NAMALWA (cell line): ENCODE data around the gene G6PC3.
"Not testable (repeated sequence)": the region's sequence is repeated elsewhere in the genome, so short reads cannot be mapped to it uniquely, and the experiment has no call there.

Source experiments
- DNase-seq: peaks from one replicate; pipeline ENCODE4 v3.0.0-alpha.2; 2015; ENCODE audit warnings: low spot score

The G6PC3 gene

DNA sequence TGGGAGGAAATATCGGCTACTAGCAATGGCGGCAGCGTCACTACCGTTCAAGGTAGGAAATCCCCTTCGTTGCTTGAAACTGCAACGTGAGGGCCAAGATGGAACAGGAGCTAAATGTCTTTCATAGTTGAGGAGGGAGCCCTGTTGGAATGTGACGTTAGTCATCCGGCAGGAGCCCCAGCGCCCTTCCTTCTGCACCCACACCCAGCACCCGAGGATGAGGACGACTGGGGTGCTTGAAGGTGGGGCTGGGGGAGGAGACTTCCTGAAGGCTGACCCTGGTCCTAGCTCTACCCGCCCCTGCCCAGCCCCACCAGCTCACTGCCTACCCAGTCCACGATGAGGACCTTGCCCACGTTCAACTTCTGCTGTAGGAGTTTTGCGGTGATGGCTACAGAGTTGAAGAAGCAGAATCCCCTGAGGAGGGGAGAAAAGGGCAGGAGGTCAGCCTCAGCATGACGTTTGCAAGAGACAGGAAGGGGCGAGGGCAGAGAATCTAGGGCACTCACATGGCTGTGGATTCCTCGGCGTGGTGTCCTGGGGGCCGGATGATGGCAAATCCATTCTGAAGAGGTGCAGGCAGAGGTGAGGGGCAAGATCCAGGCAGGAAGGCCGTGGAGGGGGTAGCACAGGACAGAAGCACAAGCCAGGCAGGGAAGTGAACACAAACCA, 11.9 kb downstream of the G6PC3 start:
- no peak for DNase-seq

DNA sequence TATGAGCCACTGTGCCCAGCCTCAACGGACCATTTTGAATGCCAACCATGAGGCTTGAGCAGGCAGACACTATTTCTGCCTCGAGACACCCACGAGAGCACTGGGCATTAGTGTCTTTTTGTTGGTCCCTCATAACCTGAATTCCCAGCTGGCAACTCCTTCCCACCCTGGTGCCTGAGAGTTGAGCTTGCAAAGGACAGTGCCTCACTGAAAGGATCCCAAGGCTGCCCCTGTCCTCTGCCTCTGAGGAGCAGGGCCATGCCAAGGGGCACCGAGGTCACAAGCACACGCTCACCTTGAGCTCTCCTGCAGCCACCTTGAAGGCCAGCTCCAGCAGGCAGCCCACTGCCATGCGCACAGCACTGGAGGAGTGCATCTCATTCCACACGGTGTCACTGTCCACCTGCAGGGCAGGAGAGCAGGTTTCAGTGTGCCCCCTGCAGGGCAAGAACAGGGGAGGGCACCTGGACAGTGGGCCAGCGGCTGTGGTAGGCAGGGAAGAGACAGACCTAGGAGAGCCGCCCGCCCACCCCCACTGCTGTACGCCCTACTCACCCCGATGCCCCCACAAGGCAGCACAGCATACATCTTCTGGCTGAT, 12.8 kb downstream of the G6PC3 start:
- DNase-seq = no peak

DNA sequence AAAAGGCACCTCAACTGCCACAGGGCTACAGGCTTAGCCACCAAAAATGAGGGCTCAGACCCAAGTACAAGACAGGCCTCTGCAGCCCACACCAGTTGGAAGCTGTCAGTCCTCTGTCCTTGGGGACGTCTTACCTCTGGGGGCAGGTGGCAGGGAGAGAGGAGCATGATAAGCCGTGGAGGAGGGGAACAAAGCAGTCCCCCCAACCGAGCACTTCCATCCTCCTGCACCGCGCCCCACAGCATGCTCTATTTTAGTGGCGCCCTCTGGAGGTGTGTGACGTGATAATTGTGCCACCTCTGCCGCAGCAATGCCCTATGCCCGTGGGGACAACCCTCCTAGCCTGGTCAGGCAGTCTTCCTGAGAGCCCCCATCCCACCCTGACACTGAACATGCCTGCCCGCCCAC, 13.6 kb downstream of the G6PC3 start:
- peak; percentile 37 for DNase-seq

DNA sequence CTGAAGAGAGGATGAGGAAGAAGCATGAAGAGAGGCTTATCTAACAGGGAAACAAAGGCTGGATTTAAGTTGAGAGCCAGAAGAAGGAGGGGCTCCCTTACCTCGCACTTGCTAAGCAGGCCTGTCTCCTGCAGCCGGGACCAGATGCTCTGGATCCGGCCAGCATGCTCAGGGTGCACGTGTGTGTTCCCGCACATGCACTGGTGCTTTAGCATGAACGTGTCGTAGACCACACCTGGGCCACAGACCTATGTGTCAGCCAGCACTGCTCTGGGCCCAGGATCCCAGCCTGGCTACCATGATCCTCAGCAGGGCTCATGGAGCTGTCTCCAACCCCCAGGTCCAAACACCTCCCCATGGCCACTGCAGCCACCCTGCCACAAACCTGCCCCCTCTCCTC, 14.4 kb downstream of the G6PC3 start:
- no peak for DNase-seq

DNA sequence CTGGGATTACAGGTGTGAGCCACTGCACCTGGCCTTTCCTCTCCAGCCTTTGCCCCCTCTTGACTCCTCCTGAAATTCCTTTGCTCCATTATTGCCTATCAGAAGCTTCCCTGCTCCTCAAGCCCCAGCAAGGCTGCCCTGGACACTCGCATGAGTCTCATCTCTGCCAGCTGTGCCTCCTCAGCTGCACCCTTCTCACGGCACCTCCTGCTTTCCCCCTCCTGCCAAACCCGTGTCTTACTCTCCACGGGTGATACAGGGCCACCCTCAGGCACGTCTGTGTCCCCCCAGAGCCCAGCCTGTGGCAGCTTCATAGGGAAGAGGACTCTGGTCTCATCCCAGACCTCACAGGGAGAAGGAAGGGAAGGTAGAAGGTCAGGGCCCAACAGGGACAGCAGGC, 15.4 kb downstream of the G6PC3 start:
- DNase-seq = no peak

DNA sequence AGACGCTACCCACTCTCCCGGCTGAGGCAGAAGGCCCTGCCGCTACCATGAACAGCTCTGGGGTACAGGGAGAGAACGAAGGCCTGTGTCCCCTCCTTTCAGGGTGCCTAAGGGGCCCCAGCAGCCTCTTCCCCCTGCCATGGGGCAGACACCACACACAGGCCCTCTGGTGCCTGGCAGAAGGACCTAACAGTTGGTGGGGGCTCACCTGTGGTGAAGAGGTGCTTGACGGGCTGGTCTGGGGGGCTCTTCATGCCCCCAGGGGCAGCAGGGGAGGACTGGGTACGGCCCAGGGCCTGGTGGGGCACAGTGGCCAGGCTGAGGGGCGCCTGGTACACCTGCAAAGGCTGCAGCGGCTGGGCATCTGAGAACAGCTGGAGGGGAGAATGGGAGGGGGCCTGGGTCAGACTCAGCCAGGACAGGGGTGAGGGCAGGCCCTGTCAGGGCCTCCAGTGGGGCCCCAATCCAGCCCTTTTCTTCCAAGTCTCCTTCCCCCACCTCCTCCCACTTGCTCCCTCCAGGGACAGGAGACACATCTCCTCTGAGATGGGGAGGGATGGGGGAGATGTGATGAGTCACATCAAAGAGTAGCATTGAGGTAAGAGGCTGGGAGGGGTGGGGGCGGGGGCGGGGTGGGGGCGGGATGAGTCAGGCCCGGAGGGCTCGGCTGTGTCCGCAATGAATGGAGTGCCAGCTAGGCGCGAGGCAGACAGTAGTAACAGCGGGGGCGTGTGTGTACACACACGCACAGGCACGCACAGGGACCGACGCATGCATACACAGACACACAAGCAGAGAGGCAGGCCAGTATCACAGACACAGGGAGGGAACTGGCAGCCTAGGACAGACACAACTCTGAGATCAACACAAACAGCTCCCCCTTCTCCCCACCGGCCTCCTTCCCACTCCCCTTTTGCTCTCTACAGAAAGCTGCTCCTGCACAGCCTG, 16.1 kb downstream of the G6PC3 start:
- DNase-seq = no peak

DNA sequence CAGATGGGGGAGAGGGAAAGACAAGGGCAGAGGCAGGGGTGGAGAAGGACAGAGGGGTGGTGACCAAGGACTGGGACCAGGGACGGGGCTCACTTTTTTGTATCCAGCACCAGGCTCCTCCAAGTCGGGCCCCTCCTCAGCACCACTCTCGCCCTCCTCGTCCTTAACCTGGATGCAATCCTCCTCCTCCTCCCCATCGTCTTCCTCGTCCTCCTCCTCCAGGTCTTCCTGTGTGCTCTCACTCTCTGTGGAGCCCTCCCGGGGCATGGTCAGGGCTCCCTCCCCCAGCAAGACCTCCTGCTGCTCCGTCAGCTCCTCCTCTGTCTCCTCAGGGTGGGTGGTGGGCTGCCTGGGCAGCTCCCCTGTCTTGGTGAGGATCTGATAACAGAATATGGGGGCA, 16.8 kb downstream of the G6PC3 start:
- DNase-seq = no peak

DNA sequence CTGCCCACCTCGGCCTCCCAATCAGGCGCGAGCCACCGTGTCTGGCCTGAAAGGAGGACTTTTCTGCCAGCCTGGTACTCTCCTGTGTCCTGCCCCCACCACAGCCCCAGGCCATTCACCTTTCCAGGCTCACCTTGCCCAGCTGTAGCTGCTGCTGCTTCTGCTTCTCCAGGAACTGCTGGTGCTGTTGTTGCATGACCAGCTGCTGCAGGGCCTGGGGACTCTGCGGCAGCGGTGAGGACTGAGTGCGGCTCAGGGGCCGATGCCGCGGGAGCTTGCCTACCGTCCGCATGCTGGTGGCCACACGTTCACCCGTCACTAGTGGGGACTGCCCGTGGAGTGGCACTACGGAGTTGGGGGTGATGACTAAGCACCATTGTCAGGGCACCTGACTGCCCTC, 17.7 kb downstream of the G6PC3 start:
- DNase-seq = no peak

DNA sequence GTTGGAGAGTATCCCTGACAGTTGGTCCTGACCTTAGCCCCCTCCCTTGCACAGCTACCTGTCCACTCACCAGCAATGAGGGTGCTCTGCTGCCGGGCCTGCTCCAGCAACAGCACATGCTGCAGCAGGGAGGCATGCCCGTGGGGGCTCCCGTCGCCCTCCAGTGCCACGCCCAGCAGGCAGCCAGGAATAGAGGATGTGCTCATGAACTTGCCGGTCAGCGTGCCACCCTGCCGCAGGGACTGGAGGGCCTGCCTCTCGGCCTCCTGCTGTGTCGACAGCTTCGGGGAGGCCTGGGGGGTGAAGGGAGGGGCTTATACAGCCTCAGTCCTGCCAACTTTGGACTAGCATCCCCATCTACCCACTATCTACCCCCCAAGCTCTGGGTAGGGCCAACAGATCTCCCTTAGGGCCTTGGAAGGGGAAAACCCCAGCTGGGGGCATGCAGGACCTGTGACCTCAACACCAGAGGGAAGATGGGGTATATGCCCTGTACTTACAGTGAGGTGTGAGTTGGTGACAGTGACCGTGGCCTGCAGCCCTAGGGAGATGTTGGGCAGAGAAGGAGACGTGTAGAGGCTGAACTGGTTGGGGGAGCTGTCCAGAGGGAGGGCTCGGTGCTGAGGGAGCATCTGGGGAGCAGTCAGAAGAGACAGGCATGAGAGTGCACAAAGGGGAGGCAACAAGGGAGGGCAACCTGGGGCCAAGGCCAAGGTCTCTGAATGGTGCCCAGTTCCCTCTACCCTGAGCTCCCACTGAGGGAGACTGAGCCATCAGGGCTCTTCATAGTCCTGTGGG, 20.9 kb downstream of the G6PC3 start:
- no peak for DNase-seq

DNA sequence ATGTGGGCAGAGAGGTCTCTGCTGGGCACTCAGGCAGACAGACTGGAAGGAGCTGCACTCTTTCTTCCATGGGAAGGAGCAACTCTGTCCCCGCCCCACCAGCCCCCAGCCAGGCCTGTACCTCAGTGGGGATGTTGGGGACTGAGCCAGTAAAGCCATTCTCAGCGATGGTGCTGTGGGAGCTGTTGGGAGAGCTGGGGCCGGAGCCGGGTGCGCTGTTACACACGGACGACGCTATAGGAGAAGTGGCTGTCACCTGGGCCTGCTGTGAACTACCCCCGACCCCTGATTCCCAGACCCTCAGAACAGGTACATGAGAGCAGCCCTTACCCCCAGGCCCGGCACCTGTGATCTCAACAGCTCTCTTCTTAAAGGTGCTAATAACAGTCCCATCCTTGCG, 21.5 kb downstream of the G6PC3 start:
- no peak for DNase-seq

DNA sequence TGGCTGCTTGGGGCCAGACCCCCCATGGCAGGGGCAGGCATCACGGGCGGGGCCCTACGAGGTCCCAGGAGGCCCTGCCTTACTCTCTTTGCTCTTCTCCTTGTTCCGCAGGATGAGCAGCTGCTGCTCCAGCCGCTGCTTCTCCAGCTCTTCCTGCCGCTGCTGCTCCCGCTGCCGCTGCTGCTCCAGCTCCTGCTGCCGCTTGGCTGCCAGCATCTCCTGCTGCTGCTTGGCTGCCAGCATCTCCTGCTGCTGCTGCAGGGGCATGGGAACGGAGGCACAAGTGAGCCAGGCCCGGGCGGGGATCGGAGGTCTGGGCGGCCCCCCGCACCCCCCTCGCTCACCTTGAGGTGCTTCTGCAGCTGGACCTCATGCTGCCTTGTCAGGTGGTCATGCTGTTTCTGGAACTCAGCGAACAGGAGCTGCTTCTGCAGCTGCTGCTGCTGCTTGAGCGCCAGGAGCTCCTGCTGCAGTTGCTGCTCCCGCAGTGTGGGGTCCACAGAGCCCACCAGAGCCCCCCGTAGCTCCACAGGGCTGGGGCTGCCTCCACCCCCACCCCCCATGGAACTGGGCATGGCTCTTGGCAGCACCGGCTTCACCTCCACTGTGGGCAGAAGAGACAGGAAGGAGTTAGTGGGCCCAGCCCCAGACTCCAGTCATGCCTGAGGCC, 22.8 kb downstream of the G6PC3 start:
- no peak for DNase-seq

DNA sequence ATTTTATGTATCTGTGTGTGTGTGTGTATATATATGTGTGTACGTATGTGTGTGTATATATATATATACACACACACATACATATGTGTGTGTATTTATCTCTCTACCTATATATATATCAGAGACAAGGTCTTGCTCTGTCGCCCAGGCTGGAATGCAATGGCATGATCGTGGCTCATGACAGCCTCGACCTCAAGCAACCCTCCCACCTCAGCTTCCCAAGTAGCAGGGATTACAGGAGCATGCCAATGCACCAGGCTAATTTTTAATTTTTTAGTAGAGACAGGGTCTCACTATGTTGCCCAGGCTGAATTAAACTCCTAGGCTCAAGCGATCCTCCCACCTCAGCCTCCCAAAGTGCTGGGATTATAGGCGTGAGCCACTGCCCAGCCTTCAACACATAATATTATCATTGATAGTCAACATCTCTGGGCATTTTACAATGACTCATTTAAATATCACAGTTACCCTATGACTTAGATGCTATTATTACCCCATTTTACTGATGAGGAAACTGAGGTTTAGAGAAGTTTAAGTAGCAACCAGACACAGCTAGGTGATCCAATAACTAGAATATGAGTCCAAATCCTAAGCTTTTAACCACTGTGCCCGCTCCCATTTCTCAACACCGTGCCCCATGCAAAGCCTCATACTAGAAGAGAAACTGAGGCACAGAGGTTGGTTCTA, 24.3 kb downstream of the G6PC3 start:
- DNase-seq = no peak

DNA sequence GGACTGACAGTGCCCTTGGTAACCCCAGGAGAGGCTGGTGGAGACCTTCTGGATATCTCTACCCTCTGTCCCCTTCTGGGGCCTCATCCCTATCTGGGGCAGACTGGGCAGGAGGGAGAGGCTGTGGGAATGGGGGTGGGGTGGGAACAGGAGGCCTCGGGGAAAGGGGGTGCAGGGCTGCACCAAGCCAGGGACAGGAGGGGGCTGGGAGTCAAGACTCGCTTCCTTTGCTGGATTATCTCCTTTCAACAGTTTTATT, 24.8 kb downstream of the G6PC3 start:
- DNase-seq = no peak

DNA sequence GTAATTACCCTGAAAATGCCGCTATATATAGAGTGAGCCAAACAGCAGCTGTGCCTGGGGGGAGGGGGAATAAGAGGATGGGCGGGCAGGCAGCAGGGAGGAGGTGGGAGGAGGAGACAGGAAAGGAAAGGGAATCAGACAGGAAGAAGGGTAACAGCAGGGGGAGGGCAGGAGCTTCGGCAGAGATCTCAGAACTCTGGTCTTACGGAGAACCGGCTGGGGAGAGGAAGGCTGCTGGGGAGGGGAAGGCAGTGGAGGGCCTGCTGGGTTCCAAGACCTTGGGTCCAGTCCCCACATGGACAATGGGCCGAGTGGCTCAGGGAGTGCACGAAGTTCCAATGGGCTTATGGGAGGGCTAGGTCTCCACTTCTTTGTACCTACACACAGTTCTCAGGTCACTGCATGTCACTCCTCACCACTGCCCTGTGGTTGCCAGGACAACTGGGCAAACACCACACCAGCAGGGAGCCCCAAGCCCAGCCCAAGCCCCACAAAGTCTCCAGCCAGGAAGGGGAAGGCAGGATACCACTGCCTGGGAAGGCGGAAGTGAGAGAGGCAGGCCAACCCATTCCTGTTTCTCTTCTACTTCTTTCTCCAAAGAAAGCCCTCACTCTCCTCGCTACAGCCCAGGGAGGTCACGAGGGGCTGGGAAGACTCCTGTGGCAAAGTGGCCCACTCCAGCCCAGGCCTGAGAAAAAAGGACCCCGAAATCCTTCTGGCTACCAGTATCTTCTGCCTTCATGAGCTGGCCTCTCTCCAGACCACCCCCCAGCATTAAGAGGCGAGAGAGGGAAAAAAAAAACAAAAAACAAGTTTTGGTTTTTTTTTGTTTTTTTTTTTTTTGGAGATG, 25.3 kb downstream of the G6PC3 start:
- DNase-seq = peak; percentile 56

DNA sequence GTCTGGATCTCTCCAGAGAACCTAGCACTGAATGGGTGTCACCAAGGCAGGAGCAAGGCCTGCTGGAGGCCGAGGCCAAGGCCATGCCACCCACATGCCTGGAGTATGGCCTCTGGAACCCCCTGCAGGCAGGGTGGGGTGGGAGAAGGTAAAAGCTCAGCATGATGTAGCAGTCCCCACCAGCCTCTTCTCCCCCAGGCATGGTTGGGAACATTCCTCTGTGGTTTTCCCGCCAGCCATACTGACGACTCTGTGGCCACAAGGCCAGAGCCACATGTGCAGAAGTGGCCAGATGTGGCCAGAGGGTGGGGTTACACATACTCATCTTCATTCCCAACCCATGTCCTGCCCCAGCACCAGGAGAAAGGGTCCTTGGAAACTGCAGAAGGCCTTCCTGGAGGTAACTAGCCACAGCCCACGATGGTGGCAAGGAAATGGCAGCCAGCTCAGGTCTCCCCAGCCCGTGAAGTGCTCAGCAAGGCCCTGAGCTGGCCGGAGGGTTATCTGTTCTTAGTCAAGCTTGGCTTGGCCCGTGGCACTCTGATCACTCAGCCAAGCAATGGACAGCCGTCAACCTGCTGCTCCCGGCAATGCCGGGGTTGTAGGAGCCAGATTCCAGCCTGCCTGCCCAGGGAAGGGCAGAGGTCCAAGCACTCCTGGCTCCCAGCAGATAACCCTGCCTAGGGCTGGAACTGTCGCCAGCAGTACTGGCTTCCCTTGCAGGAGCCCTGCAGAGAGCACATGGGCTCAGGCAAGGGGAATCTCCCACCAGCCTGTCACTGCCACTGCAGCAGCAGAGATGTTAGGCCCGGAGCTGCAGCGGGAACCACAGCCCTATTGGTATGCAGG, 26.8 kb downstream of the G6PC3 start:
- DNase-seq = no peak

DNA sequence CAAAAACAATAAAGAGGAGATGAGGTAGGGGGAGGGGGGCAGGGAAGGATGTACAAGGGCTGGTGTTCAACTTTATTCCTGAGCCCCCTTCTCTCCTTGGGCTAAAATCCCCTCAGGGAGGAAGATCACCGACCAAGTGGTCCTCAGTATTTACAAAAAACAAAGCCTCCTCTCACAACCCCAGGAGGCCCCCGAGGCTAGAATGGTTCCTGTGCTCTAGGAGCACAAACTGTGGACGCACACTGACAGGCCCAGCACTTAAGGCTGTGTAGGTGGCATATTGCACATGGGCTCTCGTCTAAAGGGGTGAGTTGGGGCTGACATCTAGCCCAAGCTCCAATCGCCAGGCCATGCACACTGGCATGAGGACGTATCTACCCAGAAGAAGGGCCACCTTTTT, 31.3 kb downstream of the G6PC3 start:
- not testable (repeated sequence) for DNase-seq

DNA sequence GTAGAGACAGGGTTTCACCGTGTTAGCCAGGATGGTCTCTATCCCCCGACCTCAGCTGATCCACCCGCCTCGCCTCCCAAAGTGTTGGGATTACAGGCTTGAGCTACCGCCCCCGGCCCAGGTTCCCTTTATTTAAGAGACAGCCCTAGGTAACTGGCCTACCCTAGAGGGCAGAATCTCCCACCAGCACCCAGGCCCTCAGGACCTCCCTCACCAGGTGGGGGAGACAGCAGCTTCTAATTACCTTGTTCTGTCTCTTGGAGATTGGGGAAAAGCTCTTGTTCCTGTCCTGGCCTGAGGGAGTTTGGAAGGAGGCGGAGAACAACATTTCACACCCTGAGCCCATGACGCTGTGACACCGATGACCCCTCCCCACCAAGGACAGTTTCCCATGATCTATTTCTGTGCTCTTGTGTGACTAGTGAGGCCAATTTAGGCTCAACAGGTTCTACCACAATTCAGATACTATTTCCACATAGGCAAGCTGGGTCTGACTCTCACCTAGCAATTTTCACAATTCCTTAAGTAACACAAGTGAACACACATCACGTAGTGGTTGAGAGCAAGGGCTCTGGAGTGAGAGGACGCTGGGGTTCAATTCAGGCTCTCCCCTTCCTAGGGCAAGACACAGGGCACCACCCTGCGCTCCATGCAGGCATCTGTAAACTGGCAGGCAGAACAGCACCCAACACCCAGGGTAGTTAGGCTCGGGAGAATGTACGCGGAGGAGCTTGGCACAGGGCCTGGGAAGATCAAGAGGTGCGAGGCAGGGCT, 32.5 kb downstream of the G6PC3 start:
- no peak for DNase-seq

DNA sequence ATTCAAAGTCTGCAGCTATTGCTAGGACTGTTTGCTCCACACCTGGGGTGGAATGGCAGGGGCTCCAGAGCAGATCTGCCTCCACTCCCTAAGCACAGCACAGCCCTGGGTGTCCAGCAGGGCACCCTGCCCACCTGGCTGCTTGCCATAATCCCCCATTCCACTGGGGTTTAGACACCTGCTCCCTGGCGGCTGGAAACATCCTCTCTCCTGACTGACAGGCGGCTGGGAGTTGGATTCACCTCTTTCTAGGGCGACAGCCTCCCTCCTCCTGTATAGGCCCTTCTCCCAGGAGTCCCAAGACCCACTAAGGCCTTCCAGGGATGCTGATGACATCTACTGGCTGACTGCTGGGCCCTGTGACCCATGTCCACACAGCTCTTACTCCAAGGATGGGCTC, 34.9 kb downstream of the G6PC3 start:
- DNase-seq = no peak

DNA sequence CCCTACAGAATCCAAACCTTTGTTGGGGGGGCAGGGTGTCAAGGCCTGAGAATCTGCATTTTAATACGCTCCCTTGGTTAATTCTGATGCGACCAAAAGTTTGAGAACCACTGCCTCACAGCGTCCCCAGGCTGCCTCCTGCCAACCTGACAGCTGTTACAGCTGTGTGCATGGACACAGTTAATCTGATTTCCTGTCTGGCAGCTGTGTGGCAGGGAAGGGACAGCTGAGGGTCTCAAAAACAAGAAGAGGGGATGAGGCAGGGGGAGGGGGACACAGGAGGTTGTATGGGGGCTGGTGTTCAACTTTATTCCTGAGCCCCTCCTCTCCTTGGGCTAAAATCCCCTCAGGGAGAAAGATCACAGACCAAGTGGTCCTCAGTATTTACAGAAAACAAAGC, 35.4 kb downstream of the G6PC3 start:
- peak; percentile 52 for DNase-seq
